GM21390 (cell line): Measurements from ENCODE around the gene TMED5.

Experiments used
- ATAC-seq: cut with Tn5 transposase; IDR thresholded peaks from one replicate; pipeline ENCODE4 v1.9.1; 2021; ENCODE audit not compliant: unreplicated experiment

Gene TMED5

DNA sequence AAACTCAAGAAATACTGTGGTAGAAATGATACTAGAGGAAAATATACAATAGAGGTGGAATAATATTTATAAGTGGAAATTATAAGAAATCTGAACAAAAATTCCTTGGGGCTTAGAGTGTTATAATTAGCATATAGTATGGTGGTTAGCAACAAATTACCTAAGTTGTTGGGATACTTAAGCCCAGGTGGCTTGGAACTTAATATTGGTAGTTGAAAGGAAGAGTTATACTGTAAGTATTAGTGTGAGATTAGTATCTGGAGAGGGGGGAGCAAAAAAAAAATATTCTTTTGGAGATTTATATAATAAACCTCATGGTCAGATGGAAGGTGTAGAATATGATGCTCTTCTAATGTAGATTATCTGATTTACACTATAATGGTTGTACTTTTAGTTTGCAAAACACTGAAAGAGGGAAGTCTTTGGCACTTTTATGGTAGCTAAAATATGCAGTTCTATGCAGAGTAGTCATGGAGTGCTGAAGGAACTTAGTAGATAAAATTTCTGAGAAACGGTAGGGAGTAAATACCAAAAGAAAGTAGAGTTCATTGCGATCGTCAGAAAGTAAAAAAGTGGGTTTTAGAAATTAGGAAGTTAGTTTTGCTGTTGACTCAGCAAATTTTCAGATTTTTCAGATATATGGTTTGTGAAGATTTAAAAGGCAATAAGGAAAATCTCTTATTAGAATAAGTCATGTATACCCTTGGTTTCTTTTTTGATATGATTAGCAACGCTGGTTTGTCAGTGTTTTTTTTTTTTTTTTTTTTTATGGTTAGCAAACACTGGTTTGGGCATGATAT is 55.5 kb downstream of the TMED5 start:
- no peak for ATAC-seq

DNA sequence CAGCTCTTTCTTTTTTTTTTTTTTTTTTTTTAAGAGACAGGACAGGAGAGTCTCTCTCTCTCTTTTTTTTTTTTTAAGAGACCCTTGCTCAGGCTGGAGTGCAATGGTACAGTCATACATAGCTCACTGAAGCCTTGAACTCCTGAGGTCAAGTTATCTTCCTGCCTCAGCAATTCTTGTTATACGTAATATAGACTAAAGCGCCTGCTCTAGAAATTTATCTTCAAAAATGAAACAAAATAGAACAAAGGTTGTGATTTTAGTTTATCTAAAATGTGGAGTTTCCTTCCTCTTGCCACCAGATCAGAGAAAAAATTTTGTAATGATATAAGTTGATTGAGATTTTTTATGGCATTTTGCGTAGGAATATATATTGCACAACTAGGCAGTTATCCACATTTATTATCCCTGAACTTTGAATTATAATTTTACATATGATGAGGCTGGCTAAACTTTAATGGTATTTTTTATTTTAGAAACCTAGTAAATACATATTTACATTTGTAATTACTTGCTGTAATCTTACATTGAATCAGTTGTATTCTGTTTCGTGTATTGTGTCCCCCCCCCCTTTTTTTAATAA is 56.9 kb downstream of the TMED5 start:
- no peak for ATAC-seq

DNA sequence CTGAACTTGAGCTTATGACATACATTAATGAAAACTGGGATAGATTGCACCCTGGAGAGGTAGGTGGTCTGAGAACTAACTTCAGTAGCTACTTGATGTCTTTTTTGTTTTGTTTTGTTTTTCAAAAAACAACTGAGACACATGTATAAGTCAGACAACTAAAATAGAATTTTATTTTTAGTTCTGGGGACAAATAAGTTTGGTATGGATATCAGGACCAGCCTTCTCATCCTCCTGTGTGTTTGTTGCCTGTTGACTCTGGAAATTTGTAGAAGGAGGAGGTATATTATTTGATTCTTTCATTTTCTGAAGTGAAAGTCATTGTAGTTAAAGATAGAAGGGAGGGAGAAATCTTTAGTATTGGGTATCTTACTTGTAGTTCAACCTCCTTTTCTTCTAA is 59.6 kb downstream of the TMED5 start:
- no peak for ATAC-seq

DNA sequence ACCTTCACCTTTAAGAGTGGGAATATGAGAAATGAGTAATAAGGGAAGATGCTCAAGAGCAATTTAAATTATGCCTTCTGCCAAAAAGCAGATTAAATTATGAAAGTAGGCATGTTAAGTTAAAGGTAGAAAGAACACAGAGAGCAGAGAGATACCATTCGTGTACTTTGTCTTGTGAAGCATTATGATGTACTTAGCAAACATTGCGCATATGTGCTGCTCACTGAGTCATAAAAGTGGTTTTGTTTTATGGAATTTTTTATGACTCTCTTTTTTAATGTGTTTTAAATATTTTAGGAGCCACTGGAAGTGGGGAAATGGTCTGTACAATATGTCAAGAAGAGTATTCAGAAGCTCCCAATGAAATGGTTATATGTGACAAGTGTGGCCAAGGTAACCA is 65.8 kb downstream of the TMED5 start:
- no peak for ATAC-seq

DNA sequence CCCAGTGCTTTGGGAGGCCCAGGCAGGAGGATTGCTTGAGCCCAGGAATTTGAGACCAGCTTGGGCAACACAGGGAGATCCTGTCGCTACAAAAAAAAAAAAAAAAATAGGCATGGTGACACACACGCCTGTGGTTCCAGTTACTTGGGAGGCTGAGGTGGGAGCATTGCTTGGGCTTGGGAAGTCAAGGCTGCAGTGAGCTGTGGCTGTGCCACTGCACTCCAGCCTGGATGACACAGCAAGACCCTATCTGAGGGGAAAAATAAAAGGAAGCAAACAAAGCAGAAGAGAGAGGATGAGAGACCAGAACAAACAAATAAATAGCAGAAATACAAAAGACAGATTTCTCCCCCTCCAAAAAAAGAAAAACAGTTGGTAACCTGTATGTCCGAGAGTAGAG is 67.1 kb downstream of the TMED5 start:
- ATAC-seq, result no peak

DNA sequence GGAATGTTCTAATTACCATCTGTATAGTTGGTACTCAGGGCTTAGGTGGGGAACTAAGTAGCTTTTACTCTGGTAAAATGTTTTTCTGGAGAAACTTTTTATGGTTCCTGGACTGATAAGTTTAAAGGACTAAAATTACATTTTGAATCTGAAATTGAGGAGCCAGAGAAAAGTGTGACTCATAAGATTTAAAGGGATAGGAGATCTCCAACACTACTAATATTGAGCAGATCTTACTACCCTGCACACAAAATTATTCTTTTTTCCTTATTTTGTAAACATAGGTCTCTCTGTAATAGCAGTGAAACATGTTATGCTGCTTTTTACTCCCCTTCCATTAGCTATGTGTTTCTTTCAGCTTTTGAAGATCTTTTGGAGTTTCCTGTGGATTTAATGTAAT is 68.7 kb downstream of the TMED5 start:
- no peak for ATAC-seq

DNA sequence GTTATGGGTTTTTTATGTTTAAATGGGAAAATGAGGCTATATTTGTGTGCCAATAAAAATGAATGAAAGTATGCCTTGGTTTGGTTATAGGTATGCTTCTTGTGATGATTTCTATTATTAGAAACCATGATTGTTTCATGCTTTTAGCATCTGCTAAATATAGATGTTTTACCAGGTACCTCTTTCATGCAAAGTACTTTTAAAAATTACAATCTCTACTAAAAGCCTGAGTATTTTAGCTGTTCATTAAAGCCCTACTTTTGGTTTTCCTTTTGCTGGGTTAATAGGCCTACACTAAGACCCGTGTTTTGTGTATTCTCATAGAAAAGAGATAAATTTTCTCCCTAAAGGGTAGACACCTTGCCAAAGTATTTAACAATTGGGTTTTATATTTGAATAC is 69.1 kb downstream of the TMED5 start:
- no peak for ATAC-seq

DNA sequence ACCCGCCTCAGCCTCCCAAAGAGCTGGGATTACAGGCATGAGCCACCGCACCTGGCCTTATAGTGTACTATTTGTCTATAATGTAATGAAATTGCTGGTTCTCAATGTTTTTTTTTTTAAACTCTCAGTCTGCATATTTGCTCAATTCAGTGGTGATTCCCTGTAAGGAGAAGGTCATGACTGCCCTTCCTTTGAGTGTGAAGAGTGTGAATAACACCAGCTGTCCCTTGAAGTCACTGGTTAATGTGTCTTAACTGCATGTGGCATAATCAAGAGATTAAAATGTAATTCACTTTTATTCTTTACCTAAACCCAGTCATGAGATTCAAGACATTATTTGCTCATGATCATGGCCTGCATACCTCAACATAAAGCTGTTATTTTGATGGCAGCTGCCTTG is 70.6 kb downstream of the TMED5 start:
- no peak for ATAC-seq

DNA sequence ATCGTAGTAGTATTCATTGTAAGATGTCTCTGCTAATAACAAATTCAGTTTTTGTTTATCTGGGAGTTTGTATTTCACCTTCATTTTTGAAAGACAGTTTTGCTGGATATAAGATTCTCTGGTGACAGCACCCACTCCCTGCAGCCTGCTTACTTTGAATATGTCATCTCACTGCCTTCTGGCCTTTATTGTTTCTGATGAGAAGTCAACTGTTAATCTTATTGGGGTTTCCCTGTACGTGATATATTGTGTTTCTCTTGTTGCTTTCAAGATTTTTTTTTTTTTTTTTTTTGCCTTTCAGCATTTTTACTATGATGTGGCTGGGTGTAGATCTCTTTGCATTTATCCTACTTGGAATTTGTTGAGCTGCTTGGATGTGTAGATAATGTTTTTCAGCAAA is 71.9 kb downstream of the TMED5 start:
- no peak for ATAC-seq

DNA sequence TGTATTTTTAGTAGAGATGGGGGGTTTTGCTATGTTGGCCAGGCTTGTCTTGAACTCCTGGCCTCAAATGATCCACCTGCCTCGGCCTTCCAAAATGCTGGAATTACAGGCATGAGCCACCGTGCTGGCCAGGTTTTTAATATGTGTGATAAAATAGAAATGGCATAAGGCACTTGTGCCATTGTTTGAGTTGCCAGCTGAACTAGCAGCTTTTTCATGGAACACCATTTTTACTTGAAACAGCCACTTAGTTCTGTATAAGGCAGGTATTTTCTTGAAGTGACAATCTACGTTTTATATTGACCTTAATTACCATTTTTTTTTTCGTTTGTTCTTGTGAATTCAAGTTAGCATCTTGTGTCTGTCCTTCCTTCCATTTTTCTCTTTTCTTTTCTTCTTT is 72.8 kb downstream of the TMED5 start:
- ATAC-seq, result no peak

DNA sequence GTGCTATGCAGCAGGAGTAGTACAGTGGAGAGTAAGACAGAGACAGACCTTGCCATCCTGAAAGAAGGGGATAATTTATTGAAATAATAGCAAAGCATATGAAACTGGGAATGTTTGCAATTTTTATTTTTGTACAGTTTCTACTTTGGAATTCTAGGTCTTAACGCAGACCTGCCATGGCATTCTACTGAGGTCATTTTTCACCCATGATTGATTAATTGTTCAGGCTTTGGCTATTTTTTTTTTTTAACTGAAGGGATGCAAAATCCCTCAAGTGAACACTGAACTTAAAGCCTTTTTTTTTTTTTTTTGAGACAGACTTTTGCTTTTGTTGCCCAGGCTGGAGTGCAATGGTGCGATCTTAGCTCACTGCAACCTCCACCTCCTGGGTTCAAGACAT is 74.0 kb downstream of the TMED5 start:
- ATAC-seq, result no peak

DNA sequence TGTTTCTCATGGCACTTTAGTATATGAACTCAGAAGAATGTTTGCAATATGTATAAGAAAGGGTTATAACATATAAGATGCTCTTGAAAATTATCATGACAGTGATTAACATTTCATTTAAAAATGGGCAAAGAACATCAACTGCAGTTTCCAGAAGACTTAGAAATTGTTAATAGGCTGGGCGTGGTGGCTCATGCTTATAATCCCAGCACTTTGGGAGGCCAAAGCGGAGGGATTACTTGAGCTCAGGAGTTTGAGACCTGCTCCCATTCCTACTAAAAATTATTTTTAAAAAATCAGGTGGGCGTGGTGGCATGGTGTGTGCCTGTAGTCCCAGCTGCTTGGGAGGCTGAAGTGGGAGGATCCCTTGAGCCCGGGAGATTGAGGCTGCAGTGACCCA is 78.1 kb downstream of the TMED5 start:
- ATAC-seq, result no peak
